CD4-positive, CD25-positive, alpha-beta regulatory T cell (primary cell): ENCODE data around the gene HNRNPLL. TPM values are rescaled to one million over a fixed set of nuclear protein-coding genes. Genes with fewer than 3 reads are reported as not detected.
A peak's percentile ranks its signal among the peaks of the same experiment; 100 is the strongest.

Experiments
- ATAC-seq, 2 donors: fragments of 150-1000 bp; cut with Tn5 transposase; one replicate each; pipeline ENCODE4 v1.10.0; 2021; ENCODE audit warnings: low read depth in 2 of 2, moderate number of reproducible peaks in 2 of 2, moderate library complexity in 1 of 2
- DNase-seq, 3 donors: peaks; one replicate each; pipeline versions ENCODE4 v3.0.0 to v3.0.0-alpha.2; 2012 to 2022; ENCODE audit warnings: mixed read lengths in 1 of 3
- H3K27ac ChIP-seq: one replicate; pipeline ENCODE4 v1.7.0; 2013; ENCODE audit warnings: mild to moderate bottlenecking, low read length; ENCODE audit not compliant: insufficient read depth, poor library complexity, severe bottlenecking
- H3K27me3 ChIP-seq: one replicate; pipeline ENCODE4 v1.7.0; 2013; ENCODE audit warnings: low read length; ENCODE audit not compliant: control insufficient read depth, insufficient read depth
- H3K36me3 ChIP-seq: one replicate; pipeline ENCODE4 v1.7.0; 2013; ENCODE audit warnings: mild to moderate bottlenecking, low read length, moderate library complexity; ENCODE audit not compliant: control insufficient read depth, insufficient read depth
- H3K4me1 ChIP-seq: 2 replicates; pipeline ENCODE4 v1.7.0; 2013; ENCODE audit warnings: mild to moderate bottlenecking, low read length; ENCODE audit not compliant: insufficient read depth, control insufficient read depth, poor library complexity, severe bottlenecking
- H3K4me3 ChIP-seq: one replicate; pipeline ENCODE4 v1.7.0; 2013; ENCODE audit warnings: low read depth, mild to moderate bottlenecking, low read length, moderate library complexity
- H3K9me3 ChIP-seq, 2 experiments: 1 replicate in 1 of 2; 2 replicates in 1 of 2; pipeline ENCODE4 v1.7.0; 2013; ENCODE audit warnings: low read length in 2 of 2, mild to moderate bottlenecking in 1 of 2, moderate library complexity in 1 of 2; ENCODE audit not compliant: control insufficient read depth in 2 of 2
- H3K27ac Mint-ChIP-seq, 3 donors: one replicate each; pipeline ENCODE4 v1.8.0; 2020 to 2022; ENCODE audit warnings: mild to moderate bottlenecking in 3 of 3, mixed read lengths in 3 of 3, moderate library complexity in 2 of 3
- H3K27me3 Mint-ChIP-seq: one replicate; pipeline ENCODE4 v1.8.0; 2022; ENCODE audit warnings: mild to moderate bottlenecking, mixed read lengths
- H3K36me3 Mint-ChIP-seq: one replicate; pipeline ENCODE4 v1.8.0; 2020; ENCODE audit warnings: mixed read lengths
- H3K4me1 Mint-ChIP-seq, 4 donors: one replicate each; pipeline ENCODE4 v1.8.0; 2020 to 2022; ENCODE audit warnings: mixed read lengths in 4 of 4, mild to moderate bottlenecking in 1 of 4
- H3K4me3 Mint-ChIP-seq, 4 donors: one replicate each; pipeline ENCODE4 v1.8.0; 2020 to 2022; ENCODE audit warnings: mild to moderate bottlenecking in 4 of 4, mixed read lengths in 4 of 4, moderate library complexity in 3 of 4
- H3K9me3 Mint-ChIP-seq, 7 donors: one replicate each; pipeline ENCODE4 v1.8.0; 2020 to 2022; ENCODE audit warnings: mixed read lengths in 7 of 7, mild to moderate bottlenecking in 3 of 7, moderate library complexity in 2 of 7
- polyA plus RNA-seq, 4 donors: library from polyadenylated mRNA; unstranded; fragments of 300-500 nt; fragmentation: Illumina TruSeq; gene quantifications; one replicate each; pipeline ENCODE4 v1.2.3, GENCODE V29; 2021
- total RNA-seq: library from RNA; stranded (reverse); gene quantifications from one replicate; pipeline ENCODE4 v1.2.3, GENCODE V29; 2022

Gene HNRNPLL
- total and polyA plus RNA-seq, 5 donors from 2014 or later = 59.6 to 124 (median 73.0) TPM

- ATAC-seq = no peak
- Mint-ChIP-seq H3K27ac (no peak overlapping the region), H3K27me3 (peaks cover 22% of the 10 kb centered on the region), H3K36me3 (no peaks in the 10 kb centered on the region), H3K4me3 (peak overlapping the region in 1 of 4 donors; percentile 31), H3K4me1 (peaks cover 0 to 6% (median 1%) of the 10 kb centered on the region in 4 donors), H3K9me3 (no peaks in the 10 kb centered on the region)
- Histone ChIP-seq H3K36me3 (no peaks in the 10 kb centered on the region), H3K4me3 (no peak overlapping the region), H3K9me3 (no peaks in the 10 kb centered on the region), H3K27ac (no peak overlapping the region), H3K4me1 (peaks cover 9% of the 10 kb centered on the region), H3K27me3 (peaks cover 2% of the 10 kb centered on the region)
- no peak for DNase-seq
Observed at GRCh38 chr2:38534746-38535403, 67.9 kb downstream of the HNRNPLL start.

GRCh38 chr2:38533757-38534545, 68.8 kb downstream of the HNRNPLL start:
- DNase-seq = no peak
- peaks cover 9% of the 10 kb centered on the region for H3K4me1 ChIP-seq
- H3K4me3 ChIP-seq = no peak overlapping the region
- Mint-ChIP-seq H3K9me3 (no peaks in the 10 kb centered on the region), H3K4me1 (peaks cover 0 to 6% (median 1%) of the 10 kb centered on the region in 4 donors), H3K27me3 (peaks cover 28% of the 10 kb centered on the region), H3K36me3 (no peaks in the 10 kb centered on the region), H3K4me3 (no peak overlapping the region), H3K27ac (no peak overlapping the region)
- H3K36me3 ChIP-seq = no peaks in the 10 kb centered on the region
- ATAC-seq = no peak
- H3K9me3 ChIP-seq = no peaks in the 10 kb centered on the region
- H3K27ac ChIP-seq = no peak overlapping the region
- H3K27me3 ChIP-seq = peaks cover 2% of the 10 kb centered on the region

DNA sequence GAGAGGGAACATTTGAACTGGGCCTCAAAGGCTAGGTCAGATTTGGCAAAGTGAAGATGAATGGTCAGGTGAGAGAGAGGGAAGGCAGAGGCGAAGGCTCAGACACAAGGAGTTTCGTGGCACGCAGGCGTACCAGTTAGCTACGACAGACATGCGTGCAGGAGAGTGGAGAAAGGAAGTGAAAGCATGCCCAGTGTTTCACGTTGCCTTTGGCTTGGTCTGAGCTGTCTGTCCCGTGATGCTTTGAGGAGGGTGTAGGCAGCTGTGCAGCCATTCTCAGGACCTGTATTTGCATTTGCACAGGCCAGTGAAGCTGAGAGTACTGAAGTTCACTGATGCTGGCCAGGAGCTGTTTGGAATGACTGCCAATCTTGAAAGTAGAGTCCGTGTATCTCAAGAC, 69.5 kb downstream of the HNRNPLL start:
- H3K27me3 ChIP-seq = peaks cover 5% of the 10 kb centered on the region
- peaks cover 3% of the 10 kb centered on the region for H3K36me3 Mint-ChIP-seq
- DNase-seq (no peak), ATAC-seq (peak; percentile 36 to 37)
- no peaks in the 10 kb centered on the region for H3K36me3 ChIP-seq
- peaks cover 36% of the 10 kb centered on the region for H3K27me3 Mint-ChIP-seq
- no peak overlapping the region for H3K4me3 ChIP-seq
- no peaks in the 10 kb centered on the region for H3K9me3 ChIP-seq
- no peak overlapping the region for H3K27ac ChIP-seq
- peak overlapping the region in 1 of 4 donors; percentile 23 for H3K4me3 Mint-ChIP-seq
- peaks cover 0 to 9% (median 6%) of the 10 kb centered on the region in 4 donors for H3K4me1 Mint-ChIP-seq
- no peak overlapping the region for H3K27ac Mint-ChIP-seq
- peaks cover 10% of the 10 kb centered on the region for H3K4me1 ChIP-seq
- H3K9me3 Mint-ChIP-seq = no peaks in the 10 kb centered on the region

DNA sequence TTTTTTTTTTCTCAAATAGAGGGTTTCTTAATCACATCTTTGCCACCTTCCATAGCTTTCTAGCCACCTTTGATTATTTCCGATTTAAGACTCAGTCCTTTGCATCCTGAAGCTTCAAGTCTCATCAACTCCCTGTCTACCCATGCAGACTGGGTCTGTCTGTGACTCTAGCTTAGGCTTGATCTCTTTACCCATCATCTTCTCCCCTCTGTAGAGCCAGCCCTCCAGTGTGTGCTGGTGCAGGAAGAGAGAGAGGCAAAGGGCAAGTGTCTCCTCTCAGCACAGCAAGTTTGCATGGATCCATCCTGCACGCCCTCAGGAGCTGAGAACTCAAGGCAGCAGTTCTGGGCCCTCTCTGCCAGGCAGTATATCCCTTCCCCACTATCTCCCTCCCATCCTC, 70.4 kb downstream of the HNRNPLL start:
- no peak overlapping the region for H3K4me3 Mint-ChIP-seq

GRCh38 chr2:38529208-38529607, 73.5 kb downstream of the HNRNPLL start:
- H3K9me3 ChIP-seq = no peaks in the 10 kb centered on the region
- no peak overlapping the region for H3K27ac ChIP-seq
- no peaks in the 10 kb centered on the region for H3K36me3 ChIP-seq
- H3K4me3 Mint-ChIP-seq = no peak overlapping the region
- peaks cover 0 to 2% (median 0%) of the 10 kb centered on the region in 7 donors for H3K9me3 Mint-ChIP-seq
- H3K27ac Mint-ChIP-seq = no peak overlapping the region
- DNase-seq (no peak), ATAC-seq (no peak)
- H3K4me1 ChIP-seq = peaks cover 5% of the 10 kb centered on the region
- H3K4me1 Mint-ChIP-seq = peaks cover 0 to 8% (median 4%) of the 10 kb centered on the region in 4 donors
- no peak overlapping the region for H3K4me3 ChIP-seq
- peaks cover 17% of the 10 kb centered on the region for H3K27me3 ChIP-seq
- H3K36me3 Mint-ChIP-seq = peaks cover 3% of the 10 kb centered on the region
- H3K27me3 Mint-ChIP-seq = peaks cover 54% of the 10 kb centered on the region

More for the DNA sequence above, 70.4 kb downstream of the HNRNPLL start:
- no peak overlapping the region for H3K4me3 ChIP-seq
- Mint-ChIP-seq H3K9me3 (no peaks in the 10 kb centered on the region), H3K27me3 (peaks cover 33% of the 10 kb centered on the region), H3K36me3 (peaks cover 3% of the 10 kb centered on the region), H3K27ac (no peak overlapping the region), H3K4me1 (peaks cover 0 to 11% (median 7%) of the 10 kb centered on the region in 4 donors)
- peaks cover 5% of the 10 kb centered on the region for H3K27me3 ChIP-seq
- H3K27ac ChIP-seq = no peak overlapping the region
- no peak for ATAC-seq
- H3K9me3 ChIP-seq = no peaks in the 10 kb centered on the region
- H3K4me1 ChIP-seq = peaks cover 14% of the 10 kb centered on the region
- DNase-seq = no peak
- no peaks in the 10 kb centered on the region for H3K36me3 ChIP-seq

GRCh38 chr2:38528534-38528933, 74.2 kb downstream of the HNRNPLL start:
- H3K36me3 Mint-ChIP-seq = peaks cover 3% of the 10 kb centered on the region

GRCh38 chr2:38528008-38528442, 74.7 kb downstream of the HNRNPLL start:
- Histone ChIP-seq H3K4me3 (peak overlapping the region; percentile 22), H3K4me1 (peaks cover 5% of the 10 kb centered on the region), H3K9me3 (no peaks in the 10 kb centered on the region), H3K27ac (no peak overlapping the region), H3K27me3 (peaks cover 17% of the 10 kb centered on the region), H3K36me3 (no peaks in the 10 kb centered on the region)
- ATAC-seq (peak in 1 of 2 donors; percentile 28), DNase-seq (peak in 1 of 3 donors; percentile 32)
- Mint-ChIP-seq H3K36me3 (peaks cover 3% of the 10 kb centered on the region), H3K4me3 (peak overlapping the region in 3 of 4 donors; percentile 60 to 68 (median 67)), H3K27ac (no peak overlapping the region), H3K27me3 (peaks cover 54% of the 10 kb centered on the region), H3K4me1 (peaks cover 0 to 8% (median 4%) of the 10 kb centered on the region in 4 donors), H3K9me3 (peaks cover 0 to 2% (median 0%) of the 10 kb centered on the region in 7 donors)

More at GRCh38 chr2:38528534-38528933, 74.2 kb downstream of the HNRNPLL start:
- H3K27ac Mint-ChIP-seq = no peak overlapping the region
- DNase-seq = no peak
- ATAC-seq = no peak
- no peak overlapping the region for H3K27ac ChIP-seq
- H3K9me3 ChIP-seq = no peaks in the 10 kb centered on the region
- peaks cover 5% of the 10 kb centered on the region for H3K4me1 ChIP-seq
- peaks cover 0 to 2% (median 0%) of the 10 kb centered on the region in 7 donors for H3K9me3 Mint-ChIP-seq
- peaks cover 54% of the 10 kb centered on the region for H3K27me3 Mint-ChIP-seq
- peaks cover 17% of the 10 kb centered on the region for H3K27me3 ChIP-seq
- no peaks in the 10 kb centered on the region for H3K36me3 ChIP-seq
- peak overlapping the region in 3 of 4 donors; percentile 67 to 72 (median 68) for H3K4me3 Mint-ChIP-seq
- no peak overlapping the region for H3K4me3 ChIP-seq
- H3K4me1 Mint-ChIP-seq = peaks cover 0 to 8% (median 4%) of the 10 kb centered on the region in 4 donors
